IPS DF 4.7 (cell line): ENCODE results near the gene ZNF277.

ENCODE experiments used
- DNase-seq: peaks from one replicate; pipeline ENCODE4 v3.0.0-alpha.2; 2013; ENCODE audit warnings: low spot score; ENCODE audit errors: extremely low read depth

The ZNF277 gene

GRCh38 chr7:112254156-112254555 lies 47.7 kb downstream of the ZNF277 start:
- DNase-seq, result no peak

DNA sequence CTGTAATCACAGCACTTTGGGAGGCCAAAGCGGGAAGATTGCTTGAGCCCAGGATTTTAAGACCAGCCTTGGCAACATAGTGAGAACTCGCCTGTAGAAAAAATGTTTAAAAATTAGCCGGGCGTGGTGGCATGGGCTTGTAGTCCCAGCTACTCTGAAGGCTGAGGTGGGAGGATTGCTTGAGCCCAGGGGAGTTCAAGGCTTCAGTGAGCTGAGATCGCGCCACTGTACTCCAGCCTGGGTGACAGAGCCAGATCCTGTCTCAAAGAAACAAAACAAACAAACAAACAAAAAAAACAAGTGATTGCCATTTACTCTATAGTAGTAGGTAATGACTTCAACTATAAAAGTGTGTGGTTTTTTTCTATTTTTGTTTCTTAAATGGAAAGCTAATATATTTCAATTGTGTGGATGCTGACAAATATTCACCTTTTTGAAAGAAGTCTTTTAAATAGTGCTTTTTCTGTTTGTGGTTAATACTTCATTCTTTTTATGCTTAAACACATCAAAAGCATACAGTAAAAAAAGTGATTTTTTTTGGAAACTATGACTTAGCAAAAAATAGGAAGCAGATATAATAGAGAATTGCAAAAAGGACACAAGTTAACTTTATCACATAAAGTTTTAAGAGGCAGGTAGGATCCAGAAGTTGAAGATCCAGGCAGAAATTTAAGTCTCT lies 48.4 kb downstream of the ZNF277 start:
- DNase-seq, result no peak

GRCh38 chr7:112255388-112255720 lies 48.9 kb downstream of the ZNF277 start:
- DNase-seq, result no peak

GRCh38 chr7:112257073-112257472 lies 50.6 kb downstream of the ZNF277 start:
- no peak for DNase-seq

DNA sequence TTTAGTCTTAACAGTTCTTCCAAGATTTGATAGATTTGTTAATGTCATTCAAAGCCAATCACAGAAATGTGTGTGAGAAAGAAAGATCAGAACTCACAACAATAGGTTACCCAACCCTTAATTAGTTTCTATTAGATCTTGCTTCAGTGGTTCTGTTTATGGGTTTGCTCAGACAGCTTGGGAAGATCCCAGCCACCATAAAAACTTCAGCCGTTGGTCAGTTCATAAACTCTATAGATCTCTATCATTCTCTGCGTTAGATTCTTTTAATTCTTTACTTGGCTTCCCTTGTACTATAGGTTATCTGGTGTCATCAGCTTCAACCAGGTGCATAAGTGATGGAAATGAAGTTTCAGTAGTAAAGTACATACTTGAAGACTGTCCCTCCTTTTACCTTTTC lies 54.4 kb downstream of the ZNF277 start:
- no peak for DNase-seq

- DNase-seq, result no peak
Measured at GRCh38 chr7:112262036-112262435, 55.5 kb downstream of the ZNF277 start.

GRCh38 chr7:112262855-112263487 lies 56.5 kb downstream of the ZNF277 start:
- no peak for DNase-seq

DNA sequence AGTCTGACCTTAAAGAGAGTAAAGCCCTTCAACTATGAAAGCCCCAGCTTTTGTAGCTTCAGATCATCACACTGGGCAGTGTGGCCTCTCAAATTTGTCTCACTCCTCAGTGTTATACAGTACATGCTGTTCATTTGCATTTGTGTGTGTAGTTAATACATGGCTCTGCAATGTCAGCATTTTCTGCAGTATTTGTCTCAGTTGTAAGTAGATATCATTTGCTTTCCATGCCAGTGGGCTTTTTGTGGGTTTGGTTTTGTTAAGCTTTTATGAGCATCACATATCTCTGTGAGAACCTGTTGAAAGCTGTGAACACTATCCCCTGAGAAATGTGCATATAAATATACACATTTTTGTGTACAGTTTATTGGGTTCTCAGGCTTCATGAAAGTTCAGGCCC lies 57.0 kb downstream of the ZNF277 start:
- no peak for DNase-seq

DNA sequence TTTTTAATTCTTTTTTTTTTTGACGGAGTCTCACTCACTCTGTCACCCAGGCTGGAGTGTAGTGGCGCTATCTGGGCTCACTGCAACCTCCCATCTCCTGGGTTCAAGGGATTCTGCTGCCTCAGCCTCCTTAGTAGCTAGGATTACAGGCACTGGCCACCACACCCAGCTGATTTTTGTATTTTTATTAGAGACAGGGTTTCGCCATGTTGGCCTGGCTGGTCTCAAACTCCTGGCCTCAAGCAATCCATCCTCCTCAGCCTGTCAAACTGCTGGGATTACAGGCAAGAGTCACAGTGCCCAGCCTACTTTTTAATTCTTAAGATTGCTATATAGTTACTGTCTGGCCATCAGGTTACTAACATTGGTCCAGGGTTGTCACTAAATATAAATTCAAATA lies 59.6 kb downstream of the ZNF277 start:
- no peak for DNase-seq

DNA sequence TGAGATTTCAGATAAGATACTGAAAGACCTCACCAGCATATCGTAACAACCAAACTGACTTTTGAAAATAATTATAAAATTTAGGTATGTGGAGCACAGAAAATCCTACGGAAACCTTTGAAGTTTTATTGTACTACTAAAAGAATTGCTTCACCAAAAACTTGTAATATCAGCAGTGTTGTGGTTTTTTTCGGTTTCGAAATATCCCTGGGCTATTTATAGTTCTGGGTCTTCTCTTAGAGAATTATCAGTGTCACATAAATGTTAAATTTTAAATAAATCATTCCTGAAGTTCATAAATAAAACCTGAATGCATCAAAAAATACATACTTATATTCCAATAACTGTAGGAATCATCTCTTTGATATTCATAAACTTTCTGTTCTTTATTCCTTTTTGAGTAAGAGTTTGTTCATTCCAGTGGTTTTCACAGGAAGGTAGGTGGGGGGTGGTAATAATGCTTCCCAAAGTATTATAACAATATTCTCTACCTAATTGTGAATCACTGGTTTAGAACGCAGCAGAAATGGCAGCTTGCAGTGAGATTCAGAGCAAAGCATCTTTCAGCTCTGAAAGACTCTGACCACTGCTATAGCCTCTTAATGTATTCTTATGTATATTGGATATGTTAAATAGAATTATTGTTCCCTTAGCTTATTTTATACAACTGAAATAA lies 60.2 kb downstream of the ZNF277 start:
- no peak for DNase-seq

- no peak for DNase-seq
Measured at GRCh38 chr7:112267944-112268691, 61.6 kb downstream of the ZNF277 start.

- DNase-seq, result no peak
Measured at GRCh38 chr7:112271162-112271561, 64.7 kb downstream of the ZNF277 start.

DNA sequence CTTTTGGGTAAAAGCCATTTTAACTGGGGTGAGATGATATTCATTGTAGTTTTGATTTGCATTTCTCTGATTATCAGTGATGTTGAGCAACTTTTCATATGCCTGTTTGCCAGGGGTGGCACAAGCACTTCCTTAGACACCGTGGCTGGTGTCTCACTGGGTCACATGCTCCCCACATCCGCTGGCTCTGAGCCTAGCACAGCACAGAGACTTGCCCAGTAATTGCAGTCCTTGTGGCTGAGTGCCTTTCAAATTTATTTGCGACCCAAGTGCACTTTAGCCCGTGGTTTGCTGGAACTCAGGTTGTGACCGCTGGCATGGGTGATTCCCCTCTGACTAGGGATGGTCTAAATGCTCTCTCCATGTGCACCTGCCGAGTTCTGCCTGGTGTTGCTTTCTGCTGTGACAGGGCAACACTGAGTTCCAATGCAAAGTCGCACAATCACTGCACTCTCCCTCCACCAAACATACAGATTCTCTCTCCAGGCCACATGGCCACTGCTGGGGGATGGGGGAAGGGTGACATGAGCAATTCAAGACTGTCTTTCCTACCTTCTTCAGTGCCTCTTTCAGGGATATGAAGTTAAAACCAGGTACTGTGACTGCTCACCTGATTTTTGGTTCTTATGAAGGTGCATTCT lies 66.5 kb downstream of the ZNF277 start:
- no peak for DNase-seq

DNA sequence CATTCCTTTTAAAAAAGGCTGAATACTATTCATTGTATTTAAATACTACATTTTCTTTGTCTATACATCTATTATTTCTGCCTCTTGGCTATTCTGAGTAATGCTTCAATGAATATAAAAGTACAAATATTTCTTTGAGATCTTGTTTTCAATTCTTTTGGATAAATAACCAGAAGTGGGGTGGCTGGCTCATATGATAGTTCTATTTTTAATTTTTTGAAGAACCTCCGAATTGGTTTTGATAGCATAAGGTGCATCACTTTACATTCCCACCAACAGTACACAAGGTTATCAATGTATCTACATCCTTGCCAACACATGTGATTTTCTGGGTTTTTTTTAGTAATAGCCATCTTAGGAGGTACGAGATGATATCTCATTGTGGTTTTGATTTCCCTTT lies 72.5 kb downstream of the ZNF277 start:
- DNase-seq, result no peak

GRCh38 chr7:112280267-112280666 lies 73.8 kb downstream of the ZNF277 start:
- DNase-seq, result no peak

DNA sequence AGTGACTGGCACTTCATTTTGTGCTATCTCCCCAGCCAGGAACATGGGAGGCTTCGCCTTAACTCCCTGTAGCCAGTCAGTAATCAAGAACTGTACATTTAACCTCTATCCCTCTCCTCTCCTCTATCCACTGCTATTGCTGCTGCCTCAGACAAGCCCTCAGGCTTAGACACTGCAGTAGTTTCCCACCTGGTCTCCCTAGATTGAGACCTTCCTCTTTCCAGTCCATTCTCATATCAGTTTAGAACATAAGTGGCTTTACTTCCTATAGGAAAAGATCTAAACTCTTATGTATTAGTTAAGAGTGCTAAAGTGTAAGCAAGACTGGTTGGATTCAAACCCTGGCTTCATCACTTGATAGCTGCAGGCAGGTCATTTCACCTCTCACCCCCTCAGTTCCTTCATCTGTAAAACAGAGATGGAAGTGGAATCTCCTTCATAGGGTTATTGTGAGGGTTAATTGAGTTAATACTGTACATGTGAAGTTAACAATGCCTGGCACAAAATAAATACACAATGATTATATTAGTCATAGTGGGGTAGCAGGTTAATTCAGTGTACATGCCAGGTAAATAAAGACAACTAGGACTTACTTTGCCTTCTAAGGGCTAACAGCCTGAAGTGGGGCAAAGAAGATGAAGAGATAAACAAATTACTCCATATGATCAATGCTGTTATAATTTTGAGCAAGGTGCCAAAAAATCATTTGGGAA lies 76.1 kb downstream of the ZNF277 start:
- no peak for DNase-seq

DNA sequence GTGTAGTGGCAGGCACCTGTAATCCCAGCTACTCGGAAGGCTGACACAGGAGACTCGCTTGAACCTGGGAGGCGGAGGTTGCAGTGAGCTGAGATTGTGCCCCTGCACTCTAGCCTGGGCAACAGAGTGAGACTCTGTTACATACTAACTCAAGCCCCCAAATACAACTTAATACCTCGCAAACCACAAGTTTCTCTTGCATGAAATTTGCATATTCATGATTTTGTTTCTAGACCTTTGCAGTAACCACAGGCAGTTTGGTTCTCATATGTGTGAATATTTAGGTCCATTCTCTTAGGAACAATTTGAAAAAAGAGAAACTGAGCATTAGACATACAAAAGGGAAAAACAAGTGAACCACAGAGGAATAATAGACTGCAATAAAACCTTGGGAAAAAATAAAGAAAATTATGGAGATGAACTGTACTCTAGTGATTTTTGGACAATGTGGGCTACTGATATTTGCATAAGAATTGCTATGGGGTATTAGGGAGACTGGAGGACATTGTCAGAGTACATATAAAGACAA lies 77.0 kb downstream of the ZNF277 start:
- DNase-seq, result no peak

DNA sequence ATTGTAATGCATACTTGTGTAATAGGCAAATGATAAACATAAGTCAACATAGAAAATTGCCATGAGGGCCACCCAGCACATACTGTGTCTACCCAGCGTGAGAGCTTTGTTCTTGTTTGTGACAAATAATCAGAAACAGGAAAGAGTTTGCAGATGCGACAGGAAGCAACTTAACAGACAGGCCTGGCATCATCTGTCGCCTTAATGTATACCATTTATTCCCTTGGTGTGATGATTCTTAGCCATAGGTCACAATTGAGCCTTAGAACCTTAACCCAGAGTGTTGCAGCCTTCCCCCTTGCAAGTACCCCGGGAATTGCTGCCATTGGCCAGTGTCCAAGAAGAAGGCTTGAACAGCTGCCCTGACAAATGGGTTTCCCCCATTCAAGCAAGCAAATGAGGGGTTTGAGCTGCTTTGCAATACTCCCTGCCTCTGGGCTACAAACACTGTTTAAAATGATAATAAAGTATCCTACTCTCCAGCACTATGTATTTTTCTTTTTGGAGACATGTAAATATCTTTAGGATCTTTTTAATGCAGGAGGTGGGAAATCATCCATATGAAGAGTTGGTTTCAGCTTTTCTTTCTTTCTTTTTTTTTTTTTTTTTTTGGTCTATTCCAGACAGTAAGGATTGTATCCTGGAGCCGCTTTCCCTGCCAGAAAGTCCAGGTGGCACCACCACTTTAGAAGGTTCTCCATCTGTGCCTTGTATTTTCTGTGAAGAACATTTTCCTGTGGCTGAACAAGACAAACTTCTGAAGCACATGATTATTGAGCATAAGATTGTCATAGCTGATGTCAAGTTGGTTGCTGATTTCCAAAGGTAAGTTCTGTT lies 80.0 kb downstream of the ZNF277 start:
- DNase-seq, result no peak

- DNase-seq, result no peak
Measured at GRCh38 chr7:112288301-112288700, 81.8 kb downstream of the ZNF277 start.

DNA sequence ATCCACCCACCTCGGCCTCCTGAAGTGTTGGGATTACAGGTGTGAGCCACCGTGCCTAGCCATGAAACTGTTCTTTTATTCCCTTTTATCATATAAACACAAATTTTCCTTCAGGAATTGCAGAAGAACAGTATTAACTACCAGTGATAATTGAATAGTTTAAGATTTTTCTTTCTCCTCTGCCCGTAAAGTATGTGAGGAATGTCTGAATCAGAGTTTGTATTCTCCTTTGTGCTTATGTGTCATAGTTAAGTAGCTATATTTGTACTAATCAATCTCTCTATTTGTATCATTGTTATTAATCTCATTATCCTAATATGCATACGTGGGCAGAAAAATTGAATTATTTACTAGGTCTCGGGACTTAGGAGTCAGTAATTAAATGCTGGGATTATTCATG lies 83.6 kb downstream of the ZNF277 start:
- DNase-seq, result no peak
